Suppressor macrophage treated with lipopolysaccharide for 4 hours (primary cell): Measurements from ENCODE around the gene CD58.
A peak's percentile ranks its signal among the peaks of the same experiment; 100 is the strongest.

ENCODE experiments used
- DNase-seq: peaks from one replicate; pipeline ENCODE4 v3.0.0-alpha.2; 2020

The CD58 gene

DNA sequence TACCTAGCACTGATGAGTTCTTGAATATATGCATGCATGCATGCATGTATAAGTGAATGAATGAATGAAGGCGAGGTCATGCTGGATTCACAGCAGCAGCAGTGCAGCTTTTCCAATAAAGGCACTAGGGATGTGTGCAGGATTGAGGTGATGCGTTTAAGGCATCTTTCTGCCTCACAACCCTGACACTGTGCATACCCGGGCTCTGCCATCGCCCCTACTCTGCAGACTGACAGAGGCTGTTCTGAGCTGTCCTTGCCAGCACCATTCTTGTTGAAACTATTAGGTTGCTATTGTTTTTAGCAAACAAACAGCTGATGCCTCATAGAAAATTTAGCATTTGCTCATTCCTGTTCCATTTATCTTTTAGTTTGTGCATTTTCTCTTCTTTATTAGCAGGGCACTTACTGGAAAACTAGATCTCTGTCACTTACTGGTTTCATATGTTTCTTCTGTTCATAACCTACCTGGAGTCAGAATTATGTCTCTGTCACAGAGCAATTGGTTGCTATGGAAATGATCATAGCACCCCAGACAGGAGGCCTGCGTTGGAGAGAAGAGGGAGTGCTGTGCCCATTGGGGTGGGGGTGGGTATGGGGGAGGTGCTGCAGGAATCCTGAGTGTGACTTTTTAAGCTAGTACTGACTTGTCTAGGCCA is 79.0 kb downstream of the CD58 start:
- no peak for DNase-seq

DNA sequence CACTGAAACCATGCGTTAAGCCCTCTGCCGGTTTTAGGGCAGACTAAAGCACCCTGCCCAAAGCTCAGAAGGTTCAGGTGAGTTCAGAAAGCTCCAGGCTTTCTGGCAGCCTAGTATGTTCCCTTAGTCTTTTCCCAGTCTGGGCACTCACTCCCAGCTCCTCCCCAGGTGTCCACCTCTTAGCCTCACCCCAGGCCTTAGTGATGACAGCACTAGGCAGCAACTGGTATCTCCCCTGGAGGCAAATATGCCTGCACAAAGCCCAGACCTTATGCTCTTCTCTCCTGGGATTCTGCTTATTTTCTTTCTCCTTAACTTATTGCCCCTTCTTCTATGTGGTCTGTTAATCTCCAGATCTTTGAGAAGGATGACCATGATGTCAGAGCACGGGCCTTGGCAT is 80.2 kb downstream of the CD58 start:
- no peak for DNase-seq

DNA sequence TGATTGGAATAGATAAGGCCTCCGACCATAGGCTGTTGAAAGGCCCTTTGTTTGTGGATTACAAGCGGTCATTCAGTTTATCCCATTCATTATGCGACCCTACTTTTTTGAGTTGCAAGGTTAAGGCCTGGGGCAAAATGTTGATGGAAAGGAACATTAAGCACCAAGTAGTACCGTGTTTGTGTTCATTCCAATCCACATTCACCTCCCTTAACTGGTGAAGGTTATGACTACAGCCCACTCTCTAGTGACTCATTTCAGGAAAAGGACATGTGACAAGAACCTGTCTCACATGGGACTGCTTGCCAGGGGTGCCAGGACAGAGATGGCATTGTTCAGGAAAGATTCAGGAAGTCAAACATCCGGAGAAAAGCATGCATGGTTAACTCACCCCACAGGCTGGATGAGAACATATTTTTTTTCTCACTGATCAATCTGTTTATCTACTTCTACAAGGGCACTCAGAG is 81.6 kb downstream of the CD58 start:
- DNase-seq = no peak

DNA sequence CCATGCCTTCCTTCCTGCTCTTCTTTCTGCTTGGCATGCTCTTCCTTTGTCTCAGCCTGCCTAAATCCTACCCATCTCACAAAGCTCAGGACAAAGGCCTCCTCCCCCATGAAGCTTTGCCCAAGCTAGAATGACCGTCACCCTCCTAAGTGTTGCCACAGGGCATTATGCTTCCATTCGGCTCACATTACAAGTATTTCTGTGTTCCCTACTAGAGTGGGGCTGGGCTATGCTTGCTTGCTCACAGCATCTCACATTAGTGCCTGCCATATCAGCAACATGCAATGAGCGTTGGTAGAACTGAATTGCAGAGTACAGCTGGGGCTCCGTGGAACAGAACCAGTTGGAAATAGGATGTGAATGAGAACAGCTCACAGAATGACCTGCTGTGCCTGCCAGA is 82.8 kb downstream of the CD58 start:
- no peak for DNase-seq

DNA sequence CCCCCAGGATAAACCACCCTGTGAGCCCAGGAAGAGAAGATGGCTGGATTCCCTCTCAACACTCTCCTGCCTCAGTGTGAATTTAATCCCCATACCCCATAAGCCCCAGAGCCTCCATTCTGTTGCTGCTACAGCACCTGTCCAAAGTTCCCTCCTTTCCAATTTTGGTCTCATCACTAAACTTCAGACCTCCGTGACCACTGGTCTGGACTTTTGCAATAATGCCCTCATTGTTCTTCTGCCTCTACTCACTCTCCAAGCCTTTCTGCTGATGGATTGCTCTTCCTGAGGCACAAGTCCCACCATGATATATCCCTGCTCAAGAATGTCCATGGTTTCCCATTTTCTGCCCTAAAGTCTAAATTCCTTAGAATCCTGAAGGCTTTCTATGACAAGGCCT is 83.2 kb downstream of the CD58 start:
- DNase-seq = no peak

DNA sequence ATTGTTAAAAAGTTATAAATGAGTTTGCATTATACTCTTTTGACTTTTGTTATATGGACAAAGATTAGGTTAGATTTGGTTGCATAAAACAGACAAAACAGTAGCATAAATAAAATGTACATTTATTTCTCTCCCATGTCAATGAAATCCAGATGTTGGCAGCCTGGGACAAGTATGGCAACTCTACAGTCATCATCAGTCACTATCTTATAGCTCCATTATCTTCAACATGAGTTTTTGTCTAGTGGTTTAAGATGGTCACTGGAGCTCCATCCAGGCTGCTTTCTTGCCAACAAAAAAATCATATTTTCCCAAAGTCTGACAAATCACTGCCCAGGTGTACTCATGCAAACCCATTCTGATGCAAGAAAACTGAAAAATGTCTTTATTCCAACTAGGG is 83.8 kb downstream of the CD58 start:
- DNase-seq = no peak

DNA sequence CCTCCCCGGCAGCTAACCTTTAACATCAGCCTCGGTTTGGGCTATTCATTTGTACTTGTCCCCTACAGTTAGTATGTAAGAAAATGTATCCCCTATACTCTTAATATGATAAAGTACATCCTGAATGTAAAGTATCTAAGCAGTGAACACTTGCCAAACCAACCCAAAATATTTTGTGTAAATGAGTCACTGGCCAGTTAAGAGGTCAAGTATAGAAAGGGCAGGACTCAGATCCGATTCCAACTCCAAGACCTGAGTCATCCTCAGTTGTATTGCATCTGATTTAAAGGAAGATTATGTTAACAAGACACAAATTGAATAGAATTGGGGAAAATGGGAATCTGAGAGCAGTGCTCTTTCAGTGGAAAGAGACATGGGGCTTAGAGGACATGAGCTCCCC is 84.4 kb downstream of the CD58 start:
- DNase-seq = no peak

DNA sequence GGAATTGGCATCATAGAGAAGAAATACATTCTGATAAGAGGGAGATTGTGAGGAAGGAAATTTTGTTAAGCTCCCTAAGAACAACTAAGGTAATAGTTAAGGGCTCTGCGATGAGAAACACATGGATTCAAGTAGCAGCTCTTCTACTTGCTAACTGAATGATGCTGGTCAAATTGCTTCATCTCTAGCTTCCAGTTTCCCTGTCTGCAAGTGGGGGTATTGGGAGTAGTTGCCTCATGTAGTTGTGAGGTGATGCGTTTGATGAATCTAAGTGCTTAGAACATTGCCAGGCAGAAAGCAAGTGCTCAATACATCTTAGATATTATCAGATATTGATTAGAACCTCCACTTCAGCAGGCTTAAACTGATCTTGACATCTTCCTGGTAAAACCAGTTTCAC is 84.8 kb downstream of the CD58 start:
- peak; percentile 49 for DNase-seq

DNA sequence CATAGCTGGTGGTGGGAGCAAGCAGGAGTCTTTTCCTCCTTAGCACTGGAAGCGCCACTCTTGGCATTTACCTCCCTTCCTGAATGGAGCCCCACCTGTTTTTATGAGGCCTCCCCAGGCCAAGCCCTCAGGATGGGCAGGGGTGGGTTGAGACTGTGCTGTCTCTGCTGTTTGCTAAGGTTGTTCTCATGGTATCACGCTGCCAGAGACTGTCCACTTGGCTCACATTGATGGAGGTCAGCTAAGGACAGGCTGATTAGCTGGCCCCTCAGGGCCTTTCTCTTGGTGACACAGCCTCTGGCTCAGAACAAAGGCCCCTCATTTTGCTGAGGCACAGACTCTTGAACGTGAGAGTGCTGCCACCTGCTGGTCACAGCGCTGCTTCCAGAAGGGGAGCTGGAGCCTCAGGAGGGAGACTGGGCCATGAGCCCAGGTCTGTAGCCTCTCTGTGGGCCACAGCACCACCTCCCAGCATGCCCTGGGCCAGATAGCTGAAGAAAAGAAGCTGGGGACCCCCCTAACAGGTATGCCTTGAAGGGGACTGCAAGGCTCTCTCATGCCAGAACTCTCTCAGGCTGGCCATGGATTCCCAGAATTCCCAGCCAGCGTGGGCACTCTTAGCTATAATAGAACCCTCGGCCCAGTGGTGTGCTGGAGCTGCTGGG is 85.6 kb downstream of the CD58 start:
- DNase-seq = peak; percentile 89

DNA sequence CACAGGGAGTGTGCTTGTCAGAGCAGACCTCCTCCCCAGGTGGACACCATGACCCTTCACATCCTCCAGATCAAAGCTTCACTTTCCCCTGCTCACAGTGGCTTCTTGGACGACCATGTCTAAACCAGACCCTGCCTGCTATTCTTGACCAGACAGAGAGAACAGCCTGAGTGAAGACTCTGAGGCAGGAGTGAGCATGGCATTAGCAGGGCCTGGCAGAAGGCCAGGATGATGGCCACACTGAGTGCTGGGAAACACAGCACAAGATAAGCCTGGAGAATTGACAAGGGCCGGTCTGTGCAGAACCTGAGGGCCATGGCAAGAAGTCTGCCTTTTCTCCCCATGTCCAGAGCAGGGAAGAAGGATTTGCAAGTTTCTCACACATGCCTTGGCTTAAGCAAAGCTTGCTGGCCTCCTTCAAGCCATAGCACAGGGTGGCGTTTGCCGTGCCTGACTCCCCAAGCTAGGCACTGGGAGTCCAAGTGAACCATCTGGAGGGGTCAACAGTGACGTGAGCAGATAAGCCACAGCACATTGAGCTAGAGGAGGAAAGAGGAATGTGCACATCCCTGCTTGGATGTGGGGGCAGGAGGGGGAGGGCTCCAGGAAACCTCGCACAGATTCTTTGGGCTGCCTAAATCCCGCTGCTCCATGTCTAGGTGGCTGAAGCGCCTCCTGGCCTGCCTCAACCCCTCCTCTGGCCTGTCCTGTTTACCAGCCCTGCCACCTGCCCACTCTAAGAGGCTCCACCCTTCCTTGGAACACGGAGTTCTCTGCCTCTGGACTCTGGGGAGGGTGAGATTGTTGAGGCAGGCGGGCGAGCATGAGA is 87.1 kb downstream of the CD58 start:
- no peak for DNase-seq

DNA sequence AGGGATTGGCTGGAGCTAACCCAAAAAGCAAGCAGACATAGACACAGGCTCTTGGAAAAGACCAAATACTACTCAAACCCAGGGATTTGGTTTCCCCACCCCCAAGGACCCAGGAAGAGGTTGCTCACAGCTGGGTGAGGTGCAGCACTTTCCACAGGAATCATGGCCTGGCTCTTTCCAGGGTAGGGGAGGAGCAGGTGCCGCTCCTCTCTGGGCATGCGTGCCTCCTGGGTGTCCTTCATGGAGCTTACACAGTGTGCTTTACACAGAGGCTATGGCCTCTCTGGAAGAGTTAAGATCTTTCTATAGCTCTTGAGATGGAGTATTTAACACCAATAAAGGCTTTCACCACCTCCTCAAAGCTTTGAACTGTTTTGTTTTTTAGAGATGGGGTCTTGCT is 88.3 kb downstream of the CD58 start:
- DNase-seq = no peak

DNA sequence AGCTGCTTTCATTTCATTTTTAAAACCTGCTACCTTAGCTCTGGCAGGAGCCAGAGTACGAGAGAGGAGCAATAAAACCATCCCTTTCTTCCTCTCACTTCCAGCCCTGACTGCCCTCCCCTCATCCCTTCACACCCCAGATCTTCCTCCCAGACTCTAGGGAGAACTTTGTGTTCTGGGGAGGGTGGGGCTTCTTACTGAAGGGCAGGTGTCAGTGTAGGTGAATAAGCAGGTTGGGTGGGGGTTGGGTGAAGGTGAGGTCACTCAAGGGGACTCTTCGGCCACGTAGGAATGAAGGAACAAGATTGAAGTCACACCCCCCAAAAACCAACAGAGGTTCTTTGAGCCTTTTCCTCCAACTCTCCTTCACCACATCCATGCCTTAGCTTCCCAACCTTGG is 88.9 kb downstream of the CD58 start:
- DNase-seq = no peak

DNA sequence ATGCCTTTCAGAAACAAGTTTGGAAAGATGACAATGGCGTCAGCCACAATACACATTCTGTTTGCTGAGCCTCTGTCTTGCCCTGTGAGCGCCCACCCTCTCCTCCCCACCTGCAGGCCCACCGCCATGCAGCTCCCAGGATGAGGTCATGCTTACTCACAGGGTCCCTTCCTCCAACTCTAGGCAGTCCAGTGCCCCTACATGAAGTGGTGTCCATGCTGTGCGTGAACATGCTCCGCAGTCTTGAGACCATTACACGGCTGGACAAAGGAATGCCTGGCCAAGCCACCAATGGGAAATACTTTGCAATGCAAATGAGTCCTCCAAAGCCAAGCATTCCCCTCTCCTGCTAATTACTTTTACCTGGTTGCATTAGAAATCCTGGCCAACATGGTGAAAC is 92.2 kb downstream of the CD58 start:
- no peak for DNase-seq

DNA sequence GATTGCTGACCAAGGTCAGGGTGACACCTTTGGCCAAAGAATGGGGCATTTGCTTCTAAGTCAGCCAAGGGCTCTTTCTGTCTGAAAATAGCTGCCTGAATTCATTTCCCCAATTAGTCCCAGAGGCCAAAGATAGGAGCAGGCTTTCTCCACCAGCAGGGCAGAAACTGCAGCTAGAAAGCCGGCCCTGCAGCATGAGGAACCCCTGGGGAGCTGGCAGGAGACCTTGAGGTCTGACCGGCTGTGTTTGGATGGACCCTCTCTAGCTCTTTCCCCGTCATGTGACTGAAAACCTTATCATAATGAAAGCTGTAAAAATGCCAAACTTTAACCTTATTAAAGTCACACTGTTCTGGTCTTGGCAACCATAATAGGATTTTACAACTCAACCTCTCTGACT is 93.4 kb downstream of the CD58 start:
- DNase-seq = no peak

DNA sequence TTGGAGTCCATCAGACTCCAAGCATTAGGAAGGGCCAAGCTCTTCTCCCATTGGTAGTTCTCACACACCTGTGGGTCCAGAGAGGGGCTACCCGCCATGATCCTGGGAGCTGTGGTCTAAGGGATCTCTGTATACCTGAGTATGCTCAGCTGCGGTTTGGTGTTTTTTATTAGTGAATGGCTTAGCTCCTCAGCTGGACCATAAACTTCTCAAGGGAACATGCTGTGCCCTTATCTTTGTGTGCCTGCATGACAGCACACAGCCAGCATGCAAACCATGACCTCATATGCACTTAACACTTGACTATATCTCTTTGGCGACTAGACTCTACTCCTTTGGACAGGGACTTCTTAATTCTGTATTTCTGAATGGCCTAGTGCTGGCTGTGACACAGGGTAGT is 94.5 kb downstream of the CD58 start:
- DNase-seq = no peak

DNA sequence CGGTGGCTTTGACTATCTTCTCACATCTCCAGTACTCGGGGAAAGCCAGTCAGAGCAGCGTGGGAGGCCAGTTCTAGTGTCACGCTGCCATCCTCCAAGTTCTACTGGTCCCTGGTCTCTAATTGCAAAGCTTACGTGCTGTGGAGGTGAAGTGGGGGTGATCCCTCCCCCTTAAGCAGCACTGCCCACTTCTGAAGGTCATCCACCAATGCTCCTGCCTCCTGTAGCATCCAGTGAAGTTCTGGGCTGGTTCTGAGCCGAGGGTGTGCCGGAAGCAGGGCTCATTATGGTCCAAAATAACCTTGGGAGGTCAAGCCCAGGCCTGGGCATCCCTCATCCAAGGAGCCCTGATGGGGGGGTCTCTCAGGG is 95.0 kb downstream of the CD58 start:
- no peak for DNase-seq

DNA sequence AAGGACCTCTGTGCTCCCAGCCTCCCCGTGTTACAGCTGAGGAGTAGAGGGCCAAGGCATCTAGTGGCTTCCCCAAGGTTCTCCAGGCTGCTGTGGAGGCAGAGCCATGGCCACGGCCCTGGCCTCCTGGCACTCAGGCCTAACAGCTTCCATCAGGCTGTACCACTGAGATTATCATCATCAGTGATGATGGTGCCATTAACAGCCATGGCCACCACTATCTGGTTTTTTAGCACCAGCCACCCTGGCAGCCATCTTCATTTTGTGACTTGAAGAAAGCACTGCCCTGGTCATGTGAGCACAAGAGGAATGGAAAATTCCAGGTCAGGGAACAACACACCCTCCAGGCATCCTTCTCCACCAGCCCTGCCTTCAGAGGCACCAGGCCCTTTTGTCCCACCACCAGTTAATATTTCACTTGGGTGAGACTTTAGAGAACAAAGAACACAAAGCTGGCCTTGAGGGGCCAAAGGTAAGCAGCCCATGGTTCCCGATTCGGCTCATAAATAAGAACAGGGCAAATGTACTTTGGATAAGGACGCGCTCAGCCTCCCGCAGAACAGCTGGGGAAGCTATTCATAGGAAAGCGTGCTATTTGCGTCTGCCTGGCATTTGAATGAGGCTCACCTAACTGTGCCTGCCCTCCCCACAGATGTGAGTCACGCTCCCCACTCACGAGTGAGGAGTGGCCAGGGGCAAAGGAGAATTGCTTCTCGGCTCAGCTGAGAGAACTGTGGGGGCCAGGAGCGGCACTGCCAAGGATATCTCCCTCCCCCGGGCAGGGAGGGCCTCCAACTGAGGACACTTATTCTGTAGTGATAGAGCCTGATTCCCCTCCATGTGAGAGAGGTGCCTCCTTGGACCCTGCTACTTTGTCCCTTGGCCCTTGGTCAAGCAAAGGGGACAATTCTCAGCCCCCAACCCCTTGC is 95.6 kb downstream of the CD58 start:
- DNase-seq = no peak

DNA sequence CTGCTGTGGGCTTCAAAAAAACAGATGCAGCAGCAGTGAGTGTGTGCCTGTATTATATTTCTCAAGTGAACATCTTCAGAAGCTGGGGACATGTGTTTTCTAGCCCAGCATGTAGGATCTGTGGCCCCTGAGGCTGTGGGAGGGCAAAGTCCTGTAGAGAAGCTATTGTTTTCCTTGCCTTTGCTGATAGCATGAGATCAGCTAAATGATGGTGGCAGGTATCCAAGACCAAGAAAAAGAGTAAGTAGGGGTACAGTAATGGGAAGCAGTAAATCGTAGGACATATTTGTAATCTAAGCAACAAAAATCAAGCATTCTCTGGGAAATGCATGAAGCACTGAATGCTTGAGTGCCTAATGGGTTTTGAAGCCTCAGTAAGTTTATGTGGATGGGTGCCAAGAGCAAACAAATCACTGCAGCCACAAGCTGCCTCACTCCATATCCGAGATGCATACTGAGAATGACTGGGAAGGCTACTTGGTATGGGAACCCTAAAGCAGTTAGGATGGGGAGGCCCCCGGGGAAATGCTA is 98.3 kb downstream of the CD58 start:
- no peak for DNase-seq

DNA sequence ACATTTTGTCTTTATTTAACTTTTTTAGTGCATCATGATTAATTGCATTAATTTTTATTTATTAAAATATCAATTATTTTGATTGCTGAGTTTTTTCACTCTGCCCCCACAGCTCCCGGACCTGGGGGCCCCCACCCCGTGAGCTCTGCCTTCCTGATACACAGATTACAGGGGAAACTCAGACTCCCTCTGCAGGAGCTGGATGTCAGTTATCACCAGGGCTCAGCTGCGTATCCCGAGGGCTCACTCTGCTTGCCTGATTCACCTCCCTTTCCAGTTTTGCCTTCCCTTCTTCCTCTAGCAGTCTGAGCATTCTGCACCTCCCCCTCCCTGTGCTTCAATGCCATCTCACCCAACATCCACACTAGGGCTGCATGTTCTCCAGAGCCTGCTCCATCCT is 99.6 kb downstream of the CD58 start:
- DNase-seq = no peak

DNA sequence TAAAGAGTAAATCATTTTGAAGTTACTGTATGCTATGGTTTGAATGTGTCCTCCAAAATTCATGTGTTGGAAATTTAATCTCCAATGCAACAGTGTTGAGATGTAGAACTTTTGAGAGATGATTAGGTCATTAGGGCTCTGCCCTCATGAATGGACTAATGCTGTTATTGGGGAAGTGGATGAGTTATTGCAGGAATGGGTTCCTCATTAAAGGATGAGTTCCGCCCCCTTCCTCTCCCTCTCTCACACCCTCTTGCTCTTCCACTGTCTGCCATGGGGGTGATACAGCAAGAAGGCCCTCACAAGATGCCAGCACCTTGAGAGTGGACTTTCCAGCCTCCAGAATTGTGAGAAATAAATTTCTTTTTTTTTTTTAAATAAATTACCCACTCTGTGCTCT is 100.2 kb downstream of the CD58 start:
- peak; percentile 51 for DNase-seq

DNA sequence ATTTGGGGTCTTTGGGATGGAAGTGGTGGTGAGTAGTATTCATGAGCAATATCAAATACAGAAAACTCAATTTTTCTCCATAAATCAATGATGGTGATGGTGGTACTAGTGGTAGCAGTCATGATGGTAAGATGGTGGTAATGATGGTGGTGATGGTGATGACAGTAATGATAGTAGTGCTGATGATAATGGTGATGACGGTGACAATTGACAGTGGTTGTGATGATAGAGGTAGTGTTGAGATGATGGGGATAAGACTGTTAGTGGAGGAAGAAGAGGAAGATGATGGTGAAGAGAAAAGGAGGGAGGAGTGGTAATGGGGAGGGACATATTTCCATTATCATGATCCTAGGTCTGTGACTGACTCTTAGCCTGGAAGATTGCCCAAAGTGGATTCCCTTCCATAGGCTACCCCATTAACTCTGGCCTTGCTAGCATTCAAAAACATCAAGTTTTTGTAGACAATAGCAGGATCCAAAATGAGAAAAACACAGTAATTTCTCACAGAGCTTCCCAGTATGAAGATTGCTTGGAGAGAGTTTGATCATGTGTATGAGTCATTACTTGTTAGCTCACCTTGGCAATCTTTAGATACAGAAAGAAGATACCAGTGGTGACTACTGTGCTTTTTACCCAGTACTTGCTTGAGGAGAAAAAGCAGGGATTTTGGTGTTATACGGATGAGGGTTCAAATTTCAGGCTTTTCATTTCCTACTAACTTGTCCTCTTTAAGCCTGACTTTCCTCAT is 103.8 kb downstream of the CD58 start:
- no peak for DNase-seq
